OCI-LY7 (cell line): ENCODE measurements around the gene CHAC2. TPM values are rescaled to one million over a fixed set of nuclear protein-coding genes. Genes with fewer than 3 reads are reported as not detected.
"Not testable (repeated sequence)": the region's sequence is repeated elsewhere in the genome, so short reads cannot be mapped to it uniquely, and the experiment has no call there.

ENCODE experiments used
- BruUV-seq: library from RNA; stranded (reverse); fragments of 400-500 nt; replicated peaks from 2 replicates; lab custom pipeline; 2021; lab: Mats Ljungman, UMichigan
- CTCF ChIA-PET: fragments of 300-600 bp; sonication (Branson Sonifier 250); formaldehyde crosslinking; loops from one replicate; lab custom pipeline; 2022; ENCODE audit warnings: antibody characterized with exemption; ENCODE audit not compliant: unreplicated experiment; lab: Charles Lee
- POLR2A ChIA-PET: fragments of 300-600 bp; sonication (Branson Sonifier 250); formaldehyde crosslinking; loops from one replicate; lab custom pipeline; 2022; ENCODE audit warnings: antibody characterized with exemption; lab: Charles Lee
- DNase-seq: peaks from one replicate; pipeline ENCODE4 v3.0.0-alpha.2; 2015; ENCODE audit warnings: low spot score
- H2AFZ ChIP-seq: fragments of 200-600 bp; sonication (generic), shearing (Covaris generic); 2 replicates; pipeline ENCODE4 v1.6.1; 2014; ENCODE audit warnings: mild to moderate bottlenecking, antibody characterized with exemption, low read length, moderate library complexity
- H3K27ac ChIP-seq: fragments of 200-600 bp; sonication (generic); 2 replicates; pipeline ENCODE4 v1.5.1; 2014; ENCODE audit warnings: mixed run types, low read depth, mild to moderate bottlenecking, moderate library complexity, low read length, inconsistent platforms; ENCODE audit not compliant: poor library complexity, severe bottlenecking
- H3K36me3 ChIP-seq: fragments of 200-600 bp; sonication (generic); 2 replicates; pipeline ENCODE4 v1.6.1; 2014; ENCODE audit warnings: mild to moderate bottlenecking, antibody characterized with exemption, low read length, moderate library complexity, mixed read lengths; ENCODE audit not compliant: insufficient read depth
- H3K4me1 ChIP-seq: fragments of 200-600 bp; sonication (generic); 2 replicates; pipeline ENCODE4 v1.5.1; 2014; ENCODE audit warnings: mild to moderate bottlenecking, low read length; ENCODE audit not compliant: insufficient read depth, poor library complexity, severe bottlenecking
- H3K4me2 ChIP-seq: fragments of 200-600 bp; sonication (generic); 2 replicates; pipeline ENCODE4 v1.6.1; 2014; ENCODE audit warnings: mild to moderate bottlenecking, low read length
- H3K4me3 ChIP-seq: fragments of 200-600 bp; sonication (generic); 2 replicates; pipeline ENCODE4 v1.5.1; 2014; ENCODE audit warnings: mild to moderate bottlenecking, low read depth, low read length; ENCODE audit not compliant: poor library complexity, severe bottlenecking
- H3K79me2 ChIP-seq: fragments of 200-600 bp; sonication (generic); 2 replicates; pipeline ENCODE4 v1.6.1; 2016; ENCODE audit warnings: low read depth, mild to moderate bottlenecking, low read length, moderate library complexity, mixed read lengths; ENCODE audit not compliant: insufficient read depth
- H3K9me2 ChIP-seq: fragments of 200-600 bp; sonication (generic); 2 replicates; pipeline ENCODE4 v1.6.1; 2016; ENCODE audit warnings: mild to moderate bottlenecking, low read length, mixed read lengths; ENCODE audit not compliant: insufficient read depth
- H3K9me3 ChIP-seq: fragments of 200-600 bp; sonication (generic); 2 replicates; pipeline ENCODE4 v1.6.1; 2014; ENCODE audit warnings: mild to moderate bottlenecking, mixed run types, low read length, mixed read lengths
- H4K20me1 ChIP-seq: fragments of 200-600 bp; sonication (generic); 2 replicates; pipeline ENCODE4 v1.6.1; 2014; ENCODE audit warnings: mild to moderate bottlenecking, antibody characterized with exemption, low read length, moderate library complexity, mixed read lengths; ENCODE audit not compliant: insufficient read depth
- CTCF ChIP-seq: fragments of 200-600 bp; sonication (generic); conservative IDR thresholded peaks from 2 replicates; pipeline ENCODE4 v1.5.1; 2014; ENCODE audit warnings: mild to moderate bottlenecking, antibody characterized with exemption, low read length, moderate library complexity, mixed read lengths
- EZH2phosphoT487 ChIP-seq: fragments of 200-600 bp; sonication (generic); IDR thresholded peaks from 2 replicates; pipeline ENCODE4 v1.6.1; 2018; ENCODE audit warnings: low read depth, borderline replicate concordance, mild to moderate bottlenecking, mixed run types, antibody characterized with exemption, low read length, moderate library complexity, mixed read lengths
- intact Hi-C: fragments of 100-400 bp; cut with micrococcal nuclease; formaldehyde crosslinking; loops from one replicate; pipeline ENCODE4 v1.10.0; 2022; ENCODE audit not compliant: unreplicated experiment
- total RNA-seq, 2 experiments: library from RNA; depleted of rRNA in 1 of 2; stranded (reverse); fragments of >200 nt in 1 of 2; shearing (Covaris generic) in 1 of 2; gene quantifications; 2 replicates each; pipeline ENCODE4 v1.2.3, GENCODE V29; 2014 to 2022

CHAC2 gene
- total RNA-seq, 2 experiments from 2014 or later: 13.9 to 15.9 TPM

GRCh38 chr2:53820711-53821110 lies 53.1 kb downstream of the CHAC2 start:
- DNase-seq: no peak
- H3K4me3 ChIP-seq: no peak overlapping the region
- H3K36me3 ChIP-seq: peaks cover 32% of the 10 kb centered on the region
- H2AFZ ChIP-seq: no peak overlapping the region
- H3K27ac ChIP-seq: no peak overlapping the region
- BruUV-seq: no TSS peak
- no peaks in the 10 kb centered on the region for H3K4me1 ChIP-seq
- H3K79me2 ChIP-seq: no peaks in the 10 kb centered on the region
- ChIA-PET CTCF (no interaction called here), POLR2A (interaction anchor here (0.9 kb wide), 1 partner anchor 124 kb away, joined by 3 read pairs; no protein-coding TSS in a partner anchor)
- no peak for TF ChIP-seq CTCF
- no peak for TF ChIP-seq EZH2phosphoT487
- H4K20me1 ChIP-seq: no peaks in the 10 kb centered on the region
- H3K9me2 ChIP-seq: no peaks in the 10 kb centered on the region
- intact Hi-C loops: loop anchor here (10.0 kb wide), 1 partner anchor 396 kb away; no protein-coding TSS in a partner anchor
- no peaks in the 10 kb centered on the region for H3K9me3 ChIP-seq
- no peak overlapping the region for H3K4me2 ChIP-seq

GRCh38 chr2:53821810-53822209 lies 54.2 kb downstream of the CHAC2 start:
- no peaks in the 10 kb centered on the region for H3K4me1 ChIP-seq
- BruUV-seq: no TSS peak
- H3K79me2 ChIP-seq: no peaks in the 10 kb centered on the region
- H3K36me3 ChIP-seq: peaks cover 22% of the 10 kb centered on the region
- intact Hi-C loops: loop anchor here (10.0 kb wide), 1 partner anchor 397 kb away; no protein-coding TSS in a partner anchor
- TF ChIP-seq EZH2phosphoT487: no peak
- no peak for TF ChIP-seq CTCF
- no peaks in the 10 kb centered on the region for H3K9me2 ChIP-seq
- H3K4me3 ChIP-seq: no peak overlapping the region
- ChIA-PET CTCF (no interaction called here), POLR2A (no interaction called here)
- no peak overlapping the region for H3K27ac ChIP-seq
- no peak overlapping the region for H3K4me2 ChIP-seq
- no peak overlapping the region for H2AFZ ChIP-seq
- H3K9me3 ChIP-seq: no peaks in the 10 kb centered on the region
- DNase-seq: no peak
- H4K20me1 ChIP-seq: no peaks in the 10 kb centered on the region

- POLR2A ChIA-PET: interaction anchor here (0.6 kb wide), 1 partner anchor 49 kb away, joined by 3 read pairs; no protein-coding TSS in a partner anchor
- H3K4me1 ChIP-seq, H3K79me2 ChIP-seq, H3K4me2 ChIP-seq, H2AFZ ChIP-seq, H4K20me1 ChIP-seq, H3K4me3 ChIP-seq, BruUV-seq, H3K9me3 ChIP-seq, H3K9me2 ChIP-seq, CTCF ChIA-PET, H3K27ac ChIP-seq: not testable (repeated sequence)
- peaks cover 11% of the 10 kb centered on the region for H3K36me3 ChIP-seq
- peak; percentile 54 for DNase-seq
- intact Hi-C loops: loop anchor here (10.0 kb wide), 1 partner anchor 399 kb away; no protein-coding TSS in a partner anchor
- TF ChIP-seq CTCF: peak; percentile 65
Observed at GRCh38 chr2:53823639-53824038, 56.0 kb downstream of the CHAC2 start.
